ENCODE data around the gene GLB1L.

DNA sequence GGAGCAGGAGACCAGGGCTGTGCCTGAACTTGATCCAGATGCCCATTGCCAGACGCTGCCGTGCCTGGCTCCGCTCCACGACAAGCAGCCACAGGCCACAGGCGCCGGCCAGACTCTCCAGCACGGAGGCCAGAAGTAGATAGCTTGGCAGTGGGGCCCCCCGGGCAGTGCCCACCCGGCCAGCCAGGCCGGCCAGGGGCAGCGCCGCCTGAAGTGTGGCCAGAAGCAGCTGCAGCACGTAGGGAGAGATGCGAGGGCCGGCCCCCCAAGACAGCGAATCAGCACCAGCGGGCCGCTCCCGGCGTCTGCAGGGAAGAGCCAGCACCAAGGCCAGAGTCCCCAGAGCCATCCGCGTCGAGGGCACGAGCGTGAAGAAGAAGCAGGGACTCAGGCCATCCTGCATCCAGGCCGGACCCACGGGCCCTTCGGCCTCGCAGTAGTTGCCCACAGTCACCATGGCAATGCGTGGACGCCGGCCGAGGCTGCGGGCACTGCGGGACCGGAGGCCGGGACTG is 27.0 kb downstream of the GLB1L start:
- TF ChIP-seq, protein P1, sequence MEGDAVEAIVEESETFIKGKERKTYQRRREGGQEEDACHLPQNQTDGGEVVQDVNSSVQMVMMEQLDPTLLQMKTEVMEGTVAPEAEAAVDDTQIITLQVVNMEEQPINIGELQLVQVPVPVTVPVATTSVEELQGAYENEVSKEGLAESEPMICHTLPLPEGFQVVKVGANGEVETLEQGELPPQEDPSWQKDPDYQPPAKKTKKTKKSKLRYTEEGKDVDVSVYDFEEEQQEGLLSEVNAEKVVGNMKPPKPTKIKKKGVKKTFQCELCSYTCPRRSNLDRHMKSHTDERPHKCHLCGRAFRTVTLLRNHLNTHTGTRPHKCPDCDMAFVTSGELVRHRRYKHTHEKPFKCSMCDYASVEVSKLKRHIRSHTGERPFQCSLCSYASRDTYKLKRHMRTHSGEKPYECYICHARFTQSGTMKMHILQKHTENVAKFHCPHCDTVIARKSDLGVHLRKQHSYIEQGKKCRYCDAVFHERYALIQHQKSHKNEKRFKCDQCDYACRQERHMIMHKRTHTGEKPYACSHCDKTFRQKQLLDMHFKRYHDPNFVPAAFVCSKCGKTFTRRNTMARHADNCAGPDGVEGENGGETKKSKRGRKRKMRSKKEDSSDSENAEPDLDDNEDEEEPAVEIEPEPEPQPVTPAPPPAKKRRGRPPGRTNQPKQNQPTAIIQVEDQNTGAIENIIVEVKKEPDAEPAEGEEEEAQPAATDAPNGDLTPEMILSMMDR (conservative IDR thresholded peaks at IDR 0.05; ENCODE audit: low read depth, low read length): no peak
- no peak for TF ChIP-seq EZH2 (IDR thresholded peaks at IDR 0.05; ENCODE audit: borderline replicate concordance, low read depth, low read length, poor library complexity, severe bottlenecking)
